SU-DHL-6 (cell line): Measurements from ENCODE around the gene LXN.

ENCODE experiments used
- H2AFZ ChIP-seq: fragments of 200-600 bp; sonication (generic); 2 replicates; pipeline ENCODE4 v1.6.1; 2014; ENCODE audit warnings: low read depth, mild to moderate bottlenecking, moderate library complexity, mixed read lengths, antibody characterized with exemption, low read length; ENCODE audit not compliant: severe bottlenecking
- H3F3A ChIP-seq: fragments of 200-600 bp; shearing (Covaris generic); 2 replicates; pipeline ENCODE4 v1.6.0; 2016; ENCODE audit warnings: antibody characterized with exemption, mild to moderate bottlenecking; ENCODE audit not compliant: insufficient read depth
- H3K27ac ChIP-seq: fragments of 200-600 bp; sonication (generic); 2 replicates; pipeline ENCODE4 v1.5.1; 2016; ENCODE audit warnings: low read depth, mild to moderate bottlenecking, low read length, moderate library complexity, mixed read lengths
- H3K27me3 ChIP-seq: fragments of 200-600 bp; sonication (generic), shearing (Covaris generic); 2 replicates; pipeline ENCODE4 v1.6.0; 2014; ENCODE audit warnings: mild to moderate bottlenecking, low read length
- H3K36me3 ChIP-seq: fragments of 200-600 bp; sonication (generic); 2 replicates; pipeline ENCODE4 v1.6.1; 2014; ENCODE audit warnings: mild to moderate bottlenecking, low read length, mixed read lengths
- H3K4me2 ChIP-seq: fragments of 300-600, 200-600 bp; shearing (Covaris generic), sonication (generic); 2 replicates; pipeline ENCODE4 v1.6.0; 2014; ENCODE audit warnings: low read length, low read depth, mild to moderate bottlenecking; ENCODE audit not compliant: poor library complexity, severe bottlenecking
- H3K4me3 ChIP-seq: fragments of 200-600 bp; sonication (generic); 2 replicates; pipeline ENCODE4 v1.5.1; 2014; ENCODE audit warnings: antibody characterized with exemption, low read length, mild to moderate bottlenecking, mixed read lengths; ENCODE audit not compliant: insufficient read depth, poor library complexity, severe bottlenecking
- H3K79me2 ChIP-seq: fragments of 200-600 bp; sonication (generic); 2 replicates; pipeline ENCODE4 v1.6.1; 2014; ENCODE audit warnings: mild to moderate bottlenecking, low read length, moderate library complexity; ENCODE audit not compliant: insufficient read depth
- H3K9ac ChIP-seq: fragments of 200-600 bp; sonication (generic); 2 replicates; pipeline ENCODE4 v1.7.0; 2014; ENCODE audit warnings: mild to moderate bottlenecking, low read length
- H3K9me2 ChIP-seq: fragments of 200-600 bp; sonication (generic); replicated peaks from 2 replicates; pipeline ENCODE4 v1.6.1; 2014; ENCODE audit warnings: low read length; ENCODE audit not compliant: insufficient read depth
- H3K9me3 ChIP-seq: fragments of 200-600 bp; sonication (generic); 2 replicates; pipeline ENCODE4 v1.6.1; 2014; ENCODE audit warnings: low read length, mixed read lengths; ENCODE audit not compliant: insufficient read depth
- H4K20me1 ChIP-seq: fragments of 200-600 bp; sonication (generic); 2 replicates; pipeline ENCODE4 v1.6.1; 2014; ENCODE audit warnings: low read depth, mild to moderate bottlenecking, antibody characterized with exemption, low read length, moderate library complexity, mixed read lengths
- EZH2phosphoT487 ChIP-seq: fragments of 200-600 bp; sonication (generic), shearing (Covaris generic); conservative IDR thresholded peaks from 2 replicates; pipeline ENCODE4 v1.6.1; 2018; ENCODE audit warnings: mild to moderate bottlenecking, antibody characterized with exemption, low read length, moderate library complexity, mixed read lengths
- TF ChIP-seq, protein P1 (sequence below): fragments of 200-600 bp; sonication (generic); IDR thresholded peaks from one replicate; pipeline ENCODE4 v1.5.1; 2017; ENCODE audit warnings: antibody characterized with exemption, mild to moderate bottlenecking, low read length, moderate library complexity; ENCODE audit not compliant: insufficient read depth, poor library complexity, severe bottlenecking

The LXN gene

GRCh38 chr3:158711886-158712285 is 39.4 kb upstream of the LXN start:
- Histone ChIP-seq H3K4me2 (no peak overlapping the region), H3K9ac (no peak overlapping the region)

GRCh38 chr3:158710601-158711000 is 38.2 kb upstream of the LXN start:
- H3K9me2 ChIP-seq = no peaks in the 10 kb centered on the region
- H3K27me3 ChIP-seq = no peaks in the 10 kb centered on the region
- H3F3A ChIP-seq = no peaks in the 10 kb centered on the region
- H3K4me3 ChIP-seq = no peak overlapping the region
- no peaks in the 10 kb centered on the region for H3K9me3 ChIP-seq
- H3K79me2 ChIP-seq = no peaks in the 10 kb centered on the region
- H3K27ac ChIP-seq = no peak overlapping the region
- H3K36me3 ChIP-seq = 0 out of 2 replicates have a peak, but pooled peaks cover 3% of the 10 kb centered on the region
- H2AFZ ChIP-seq = no peak overlapping the region
- H4K20me1 ChIP-seq = no peaks in the 10 kb centered on the region
- H3K4me2 ChIP-seq = no peak overlapping the region
- H3K9ac ChIP-seq = no peak overlapping the region
- TF ChIP-seq, protein P1, sequence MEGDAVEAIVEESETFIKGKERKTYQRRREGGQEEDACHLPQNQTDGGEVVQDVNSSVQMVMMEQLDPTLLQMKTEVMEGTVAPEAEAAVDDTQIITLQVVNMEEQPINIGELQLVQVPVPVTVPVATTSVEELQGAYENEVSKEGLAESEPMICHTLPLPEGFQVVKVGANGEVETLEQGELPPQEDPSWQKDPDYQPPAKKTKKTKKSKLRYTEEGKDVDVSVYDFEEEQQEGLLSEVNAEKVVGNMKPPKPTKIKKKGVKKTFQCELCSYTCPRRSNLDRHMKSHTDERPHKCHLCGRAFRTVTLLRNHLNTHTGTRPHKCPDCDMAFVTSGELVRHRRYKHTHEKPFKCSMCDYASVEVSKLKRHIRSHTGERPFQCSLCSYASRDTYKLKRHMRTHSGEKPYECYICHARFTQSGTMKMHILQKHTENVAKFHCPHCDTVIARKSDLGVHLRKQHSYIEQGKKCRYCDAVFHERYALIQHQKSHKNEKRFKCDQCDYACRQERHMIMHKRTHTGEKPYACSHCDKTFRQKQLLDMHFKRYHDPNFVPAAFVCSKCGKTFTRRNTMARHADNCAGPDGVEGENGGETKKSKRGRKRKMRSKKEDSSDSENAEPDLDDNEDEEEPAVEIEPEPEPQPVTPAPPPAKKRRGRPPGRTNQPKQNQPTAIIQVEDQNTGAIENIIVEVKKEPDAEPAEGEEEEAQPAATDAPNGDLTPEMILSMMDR = no peak
- TF ChIP-seq EZH2phosphoT487 = no peak

More at GRCh38 chr3:158711886-158712285, 39.4 kb upstream of the LXN start:
- Histone ChIP-seq H3K27me3 (no peaks in the 10 kb centered on the region), H3K36me3 (0 out of 2 replicates have a peak, but pooled peaks cover 3% of the 10 kb centered on the region), H3K27ac (no peak overlapping the region), H3F3A (no peaks in the 10 kb centered on the region), H4K20me1 (no peaks in the 10 kb centered on the region), H3K4me3 (no peak overlapping the region), H3K9me3 (no peaks in the 10 kb centered on the region), H2AFZ (no peak overlapping the region), H3K9me2 (no peaks in the 10 kb centered on the region), H3K79me2 (no peaks in the 10 kb centered on the region)
- TF ChIP-seq, protein P1 = no peak
- no peak for TF ChIP-seq EZH2phosphoT487

- no peak overlapping the region for H2AFZ ChIP-seq
These were observed 37.2 kb upstream of the LXN start for GRCh38 chr3:158709666-158710083.

More at GRCh38 chr3:158709666-158710083, 37.2 kb upstream of the LXN start:
- no peaks in the 10 kb centered on the region for H3F3A ChIP-seq
- H3K9ac ChIP-seq = no peak overlapping the region
- H3K4me3 ChIP-seq = no peak overlapping the region
- TF ChIP-seq, protein P1 = no peak
- TF ChIP-seq EZH2phosphoT487 = no peak
- H3K36me3 ChIP-seq = 0 out of 2 replicates have a peak, but pooled peaks cover 3% of the 10 kb centered on the region
- no peaks in the 10 kb centered on the region for H3K9me2 ChIP-seq
- H3K79me2 ChIP-seq = no peaks in the 10 kb centered on the region
- H4K20me1 ChIP-seq = no peaks in the 10 kb centered on the region
- no peaks in the 10 kb centered on the region for H3K9me3 ChIP-seq
- H3K27ac ChIP-seq = no peak overlapping the region
- H3K4me2 ChIP-seq = no peak overlapping the region
- no peaks in the 10 kb centered on the region for H3K27me3 ChIP-seq
